ENCODE measurements around the gene GALNT18.

GRCh38 chr11:11458485-11458884 is 163.3 kb downstream of the GALNT18 start:
- TF ChIP-seq CTCF (conservative IDR thresholded peaks at IDR 0.05; ENCODE audit: low read depth, low read length) (no peak), MXI1 (IDR thresholded peaks at IDR 0.05; ENCODE audit: borderline replicate concordance, low read depth, low read length) (no peak), USF2 (IDR thresholded peaks at IDR 0.05; ENCODE audit: low read depth, low read length) (no peak), MAFK (IDR thresholded peaks at IDR 0.05; ENCODE audit: low read depth, low read length) (no peak), RAD21 (IDR thresholded peaks at IDR 0.05; ENCODE audit: low read length) (no peak)

Data from IMR-90 (cell line).